Trophoblast cell (in vitro differentiated cells and primary cell): ENCODE measurements around the gene TRABD2B.

Experiments used
- DNase-seq, 2 donors: peaks; one replicate each; pipeline ENCODE4 v3.0.0-alpha.2; 2016
- H2AFZ ChIP-seq: 2 replicates; pipeline ENCODE4 v1.6.1; 2013; ENCODE audit warnings: low read length, moderate library complexity, mild to moderate bottlenecking; ENCODE audit not compliant: insufficient read depth, poor library complexity
- H2AK5ac ChIP-seq: 2 replicates; pipeline ENCODE4 v1.6.1; 2013; ENCODE audit warnings: mild to moderate bottlenecking, low read length
- H2BK120ac ChIP-seq: 2 replicates; pipeline ENCODE4 v1.6.1; 2013; ENCODE audit warnings: low read length, mild to moderate bottlenecking, moderate library complexity; ENCODE audit not compliant: insufficient read depth, poor library complexity
- H2BK12ac ChIP-seq: 2 replicates; pipeline ENCODE4 v1.6.1; 2013; ENCODE audit warnings: mild to moderate bottlenecking, low read length, moderate library complexity
- H2BK5ac ChIP-seq: 2 replicates; pipeline ENCODE4 v1.6.1; 2013; ENCODE audit warnings: low read length, low read depth, moderate library complexity, mild to moderate bottlenecking; ENCODE audit not compliant: poor library complexity
- H3K14ac ChIP-seq: 2 replicates; pipeline ENCODE4 v1.6.1; 2013; ENCODE audit warnings: mild to moderate bottlenecking, low read length
- H3K18ac ChIP-seq: 2 replicates; pipeline ENCODE4 v1.6.1; 2013; ENCODE audit warnings: mild to moderate bottlenecking, low read length
- H3K23ac ChIP-seq: 2 replicates; pipeline ENCODE4 v1.6.1; 2013; ENCODE audit warnings: low read length
- H3K27ac ChIP-seq: 2 replicates; pipeline ENCODE4 v1.5.1; 2013; ENCODE audit warnings: low read depth, mild to moderate bottlenecking, inconsistent platforms, low read length, moderate library complexity
- H3K27me3 ChIP-seq: 2 replicates; pipeline ENCODE4 v1.6.1; 2013; ENCODE audit warnings: inconsistent platforms, mild to moderate bottlenecking, low read length, moderate library complexity; ENCODE audit not compliant: insufficient read depth
- H3K36me3 ChIP-seq, 2 experiments: 1 replicate in 1 of 2; 2 replicates in 1 of 2; pipeline ENCODE4 v1.6.1; 2013; ENCODE audit warnings: low read length in 2 of 2, mild to moderate bottlenecking in 2 of 2, moderate library complexity in 1 of 2; ENCODE audit not compliant: insufficient read depth in 2 of 2, control insufficient read depth in 1 of 2
- H3K4ac ChIP-seq: 2 replicates; pipeline ENCODE4 v1.6.1; 2013; ENCODE audit warnings: low read depth, mild to moderate bottlenecking, low read length, moderate library complexity
- H3K4me1 ChIP-seq, 2 experiments: 1 replicate in 1 of 2; 2 replicates in 1 of 2; pipeline ENCODE4 v1.6.1; 2013; ENCODE audit warnings: low read length in 2 of 2, mild to moderate bottlenecking in 2 of 2, moderate library complexity in 1 of 2; ENCODE audit not compliant: insufficient read depth in 2 of 2, control insufficient read depth in 1 of 2
- H3K4me2 ChIP-seq: 2 replicates; pipeline ENCODE4 v1.6.1; 2013; ENCODE audit warnings: inconsistent platforms, mild to moderate bottlenecking, low read length, moderate library complexity
- H3K4me3 ChIP-seq: 2 replicates; pipeline ENCODE4 v1.5.1; 2013; ENCODE audit warnings: mild to moderate bottlenecking, low read depth, low read length, inconsistent platforms
- H3K79me1 ChIP-seq: one replicate; pipeline ENCODE4 v1.6.1; 2013; ENCODE audit warnings: low read length
- H3K79me2 ChIP-seq: 2 replicates; pipeline ENCODE4 v1.6.1; 2013; ENCODE audit warnings: low read length, mild to moderate bottlenecking; ENCODE audit not compliant: control insufficient read depth, insufficient read depth, poor library complexity
- H3K9ac ChIP-seq: 2 replicates; pipeline ENCODE4 v1.6.1; 2013; ENCODE audit warnings: mild to moderate bottlenecking, low read length
- H3K9me3 ChIP-seq: 2 replicates; pipeline ENCODE4 v1.6.1; 2013; ENCODE audit warnings: low read depth, mild to moderate bottlenecking, control low read depth, inconsistent platforms, low read length; ENCODE audit not compliant: insufficient read depth
- H4K12ac ChIP-seq: 2 replicates; pipeline ENCODE4 v1.6.1; 2013; ENCODE audit warnings: low read depth, mild to moderate bottlenecking, low read length, moderate library complexity
- H4K8ac ChIP-seq: 2 replicates; pipeline ENCODE4 v1.6.1; 2013; ENCODE audit warnings: low read depth, mild to moderate bottlenecking, low read length, moderate library complexity
- H4K91ac ChIP-seq: one replicate; pipeline ENCODE4 v1.6.1; 2013; ENCODE audit warnings: low read depth, mild to moderate bottlenecking, low read length, moderate library complexity
- WGBS: extraction: QIAGEN DNeasy Blood & Tissue Kit; methylation state at CpG from one replicate; pipeline ENCODE4 v1.1.7; 2013; ENCODE audit warnings: missing lambda C conversion rate; ENCODE audit not compliant: insufficient read length, insufficient coverage; ENCODE audit errors: extremely low coverage; 5-methylcytosine and 5-hydroxymethylcytosine counted together

TRABD2B gene

GRCh38 chr1:47951545-47952235 lies 45.5 kb downstream of the TRABD2B start:
- Histone ChIP-seq H2AK5ac (no peak overlapping the region), H2BK12ac (no peak overlapping the region), H3K27me3 (no peaks in the 10 kb centered on the region), H3K79me1 (no peaks in the 10 kb centered on the region), H3K4me1 (no peaks in the 10 kb centered on the region), H3K14ac (no peak overlapping the region), H2BK5ac (no peak overlapping the region), H3K4me2 (no peak overlapping the region), H3K79me2 (no peaks in the 10 kb centered on the region), H4K8ac (no peak overlapping the region), H3K4ac (no peak overlapping the region), H3K18ac (no peak overlapping the region), H2BK120ac (no peak overlapping the region), H3K36me3 (no peaks in the 10 kb centered on the region), H3K9me3 (peaks cover 3% of the 10 kb centered on the region), H3K4me3 (no peak overlapping the region), H3K9ac (no peak overlapping the region), H3K27ac (no peak overlapping the region), H4K12ac (no peak overlapping the region), H2AFZ (no peak overlapping the region), H3K23ac (no peak overlapping the region), H4K91ac (no peak overlapping the region)
- WGBS: no CpG with 5 or more reads among the region's 6 CpGs
- DNase-seq: no peak

- Histone ChIP-seq H3K27ac (no peak overlapping the region), H3K27me3 (no peaks in the 10 kb centered on the region), H3K4me2 (no peak overlapping the region), H3K36me3 (no peaks in the 10 kb centered on the region), H2BK5ac (no peak overlapping the region), H4K91ac (no peak overlapping the region), H3K9me3 (no peaks in the 10 kb centered on the region), H3K79me1 (no peaks in the 10 kb centered on the region), H3K4me1 (no peaks in the 10 kb centered on the region), H3K9ac (no peak overlapping the region), H2AK5ac (no peak overlapping the region), H2BK120ac (no peak overlapping the region), H3K18ac (no peak overlapping the region), H4K12ac (no peak overlapping the region), H3K4me3 (no peak overlapping the region), H3K23ac (no peak overlapping the region), H2BK12ac (no peak overlapping the region), H4K8ac (no peak overlapping the region), H3K79me2 (no peaks in the 10 kb centered on the region), H3K14ac (no peak overlapping the region), H3K4ac (no peak overlapping the region), H2AFZ (no peak overlapping the region)
- WGBS: no CpG with 5 or more reads among the region's 8 CpGs
- no peak for DNase-seq
These were observed 46.2 kb downstream of the TRABD2B start for GRCh38 chr1:47951026-47951425.

GRCh38 chr1:47950471-47950870 lies 46.7 kb downstream of the TRABD2B start:
- Histone ChIP-seq H3K79me2 (no peaks in the 10 kb centered on the region), H3K36me3 (no peaks in the 10 kb centered on the region)
- no CpG with 5 or more reads among the region's 3 CpGs for WGBS

GRCh38 chr1:47948126-47948525 lies 49.1 kb downstream of the TRABD2B start:
- no peak overlapping the region for H3K4ac ChIP-seq
- H3K36me3 ChIP-seq: no peaks in the 10 kb centered on the region
- H3K27me3 ChIP-seq: no peaks in the 10 kb centered on the region
- no peak overlapping the region for H4K8ac ChIP-seq
- no peaks in the 10 kb centered on the region for H3K79me2 ChIP-seq
- H3K9me3 ChIP-seq: no peaks in the 10 kb centered on the region
- no peak overlapping the region for H2BK5ac ChIP-seq
- no peak overlapping the region for H4K91ac ChIP-seq
- H3K79me1 ChIP-seq: no peaks in the 10 kb centered on the region
- H2BK12ac ChIP-seq: no peak overlapping the region
- H4K12ac ChIP-seq: no peak overlapping the region
- no CpG with 5 or more reads among the region's 5 CpGs for WGBS
- no peak overlapping the region for H2BK120ac ChIP-seq
- H3K4me3 ChIP-seq: no peak overlapping the region
- H3K9ac ChIP-seq: no peak overlapping the region
- H3K18ac ChIP-seq: no peak overlapping the region
- no peak for DNase-seq
- no peak overlapping the region for H2AK5ac ChIP-seq
- no peak overlapping the region for H3K23ac ChIP-seq
- H3K4me2 ChIP-seq: no peak overlapping the region
- H3K14ac ChIP-seq: no peak overlapping the region
- no peaks in the 10 kb centered on the region for H3K4me1 ChIP-seq
- H2AFZ ChIP-seq: no peak overlapping the region
- H3K27ac ChIP-seq: no peak overlapping the region

More at GRCh38 chr1:47950471-47950870, 46.7 kb downstream of the TRABD2B start:
- Histone ChIP-seq H3K23ac (no peak overlapping the region), H3K4me2 (no peak overlapping the region), H2BK5ac (no peak overlapping the region), H3K4ac (no peak overlapping the region), H4K8ac (no peak overlapping the region), H3K4me1 (no peaks in the 10 kb centered on the region), H3K27ac (no peak overlapping the region), H3K9me3 (no peaks in the 10 kb centered on the region), H3K4me3 (no peak overlapping the region), H3K79me1 (no peaks in the 10 kb centered on the region), H2AFZ (no peak overlapping the region), H3K9ac (no peak overlapping the region), H3K18ac (no peak overlapping the region), H2BK120ac (no peak overlapping the region), H2AK5ac (no peak overlapping the region), H4K91ac (no peak overlapping the region), H2BK12ac (no peak overlapping the region), H3K14ac (no peak overlapping the region), H4K12ac (no peak overlapping the region), H3K27me3 (no peaks in the 10 kb centered on the region)
- DNase-seq: no peak
